HK-2 (cell line): ENCODE data around the gene INSR.
"Not testable (repeated sequence)": the region's sequence is repeated elsewhere in the genome, so short reads cannot be mapped to it uniquely, and the experiment has no call there.

Source experiments
- DNase-seq: peaks from one replicate; pipeline ENCODE4 v3.0.0-alpha.2; 2018; ENCODE audit not compliant: unreplicated experiment

Gene INSR

GRCh38 chr19:7258041-7258839 lies 36.0 kb downstream of the INSR start:
- DNase-seq: no peak

- DNase-seq: no peak
Measured at GRCh38 chr19:7257148-7258040, 36.8 kb downstream of the INSR start.

- no peak for DNase-seq
Measured at GRCh38 chr19:7255631-7256030, 38.6 kb downstream of the INSR start.

GRCh38 chr19:7255119-7255518 lies 39.1 kb downstream of the INSR start:
- no peak for DNase-seq

- DNase-seq: no peak
Measured at GRCh38 chr19:7254590-7254989, 39.6 kb downstream of the INSR start.

GRCh38 chr19:7252364-7252763 lies 41.9 kb downstream of the INSR start:
- DNase-seq: no peak

- DNase-seq: no peak
Measured at GRCh38 chr19:7251494-7251893, 42.7 kb downstream of the INSR start.

- DNase-seq: no peak
Measured at GRCh38 chr19:7250951-7251350, 43.3 kb downstream of the INSR start.

- no peak for DNase-seq
Measured at GRCh38 chr19:7250057-7250596, 44.1 kb downstream of the INSR start.

GRCh38 chr19:7247155-7247554 lies 47.1 kb downstream of the INSR start:
- DNase-seq: no peak

- no peak for DNase-seq
Measured at GRCh38 chr19:7246601-7247000, 47.6 kb downstream of the INSR start.

GRCh38 chr19:7242601-7243258 lies 51.5 kb downstream of the INSR start:
- no peak for DNase-seq

GRCh38 chr19:7238051-7238450 lies 56.2 kb downstream of the INSR start:
- DNase-seq: no peak

GRCh38 chr19:7236153-7236552 lies 58.1 kb downstream of the INSR start:
- no peak for DNase-seq

GRCh38 chr19:7230826-7231225 lies 63.4 kb downstream of the INSR start:
- no peak for DNase-seq

GRCh38 chr19:7229735-7230134 lies 64.5 kb downstream of the INSR start:
- DNase-seq: no peak

GRCh38 chr19:7228935-7229541 lies 65.2 kb downstream of the INSR start:
- DNase-seq: no peak

- no peak for DNase-seq
Measured at GRCh38 chr19:7227735-7228134, 66.5 kb downstream of the INSR start.

GRCh38 chr19:7227149-7227548 lies 67.1 kb downstream of the INSR start:
- DNase-seq: not testable (repeated sequence)

- DNase-seq: no peak
Measured at GRCh38 chr19:7226739-7227138, 67.5 kb downstream of the INSR start.

- DNase-seq: no peak
Measured at GRCh38 chr19:7225741-7226140, 68.5 kb downstream of the INSR start.

- DNase-seq: no peak
Measured at GRCh38 chr19:7224995-7225394, 69.2 kb downstream of the INSR start.
